Urinary bladder (tissue), 4 donors: ENCODE results near the gene FLNC. TPM values are rescaled to one million over a fixed set of nuclear protein-coding genes. Genes with fewer than 3 reads are reported as not detected.

ENCODE experiments used
- DNase-seq: peaks from one replicate; pipeline ENCODE4 v3.0.0-alpha.2; 2015; ENCODE audit errors: extremely low spot score
- H3K27ac ChIP-seq: one replicate; pipeline ENCODE4 v1.5.1; 2013; ENCODE audit warnings: low read depth, mild to moderate bottlenecking, moderate library complexity
- H3K36me3 ChIP-seq: one replicate; pipeline ENCODE4 v1.6.1; 2013; ENCODE audit warnings: mild to moderate bottlenecking, moderate library complexity; ENCODE audit not compliant: insufficient read depth
- H3K4me1 ChIP-seq: one replicate; pipeline ENCODE4 v1.6.1; 2013; ENCODE audit warnings: mild to moderate bottlenecking, moderate library complexity; ENCODE audit not compliant: insufficient read depth
- H3K4me3 ChIP-seq: one replicate; pipeline ENCODE4 v1.5.1; 2013; ENCODE audit warnings: low read depth, low read length
- WGBS: extraction: QIAGEN DNeasy Blood & Tissue Kit; methylation state at CpG from one replicate; pipeline ENCODE4 v1.1.7; 2013; 5-methylcytosine and 5-hydroxymethylcytosine counted together
- polyA plus RNA-seq: library from polyadenylated mRNA; stranded (reverse); fragments of 200-250 nt; gene quantifications from one replicate; pipeline ENCODE4 v1.2.3, GENCODE V29; 2013
- total RNA-seq: library from RNA; depleted of rRNA; stranded (reverse); fragments of >200 nt; gene quantifications from one replicate; pipeline ENCODE4 v1.2.3, GENCODE V29; 2014
- donor health status: healthy with polysubstance abuse.
- donor health status: healthy.

Gene FLNC
- total and polyA plus RNA-seq, 2 donors, result 136 to 336 TPM

- H3K4me1 ChIP-seq, result no peaks in the 10 kb centered on the region
- no peak overlapping the region for H3K4me3 ChIP-seq
- H3K36me3 ChIP-seq, result no peaks in the 10 kb centered on the region
- no peak overlapping the region for H3K27ac ChIP-seq
- DNase-seq, result no peak
- whole genome bisulfite sequencing, result 93% methylated on average over 5 of the region's 5 CpGs
Observed at GRCh38 chr7:128793181-128793547, 37.0 kb upstream of the FLNC start.

- 78% methylated on average over 3 of the region's 3 CpGs for WGBS
- H3K36me3 ChIP-seq, result no peaks in the 10 kb centered on the region
- no peaks in the 10 kb centered on the region for H3K4me1 ChIP-seq
- no peak overlapping the region for H3K27ac ChIP-seq
- no peak overlapping the region for H3K4me3 ChIP-seq
- DNase-seq, result no peak
Observed at GRCh38 chr7:128794020-128794419, 36.2 kb upstream of the FLNC start.

- no peak for DNase-seq
- Histone ChIP-seq H3K36me3 (no peaks in the 10 kb centered on the region), H3K4me3 (no peak overlapping the region), H3K27ac (no peak overlapping the region), H3K4me1 (no peaks in the 10 kb centered on the region)
- 96% methylated on average over 8 of the region's 8 CpGs for WGBS
Observed at GRCh38 chr7:128794436-128794835, 35.8 kb upstream of the FLNC start.

- H3K4me1 ChIP-seq, result no peaks in the 10 kb centered on the region
- no peaks in the 10 kb centered on the region for H3K36me3 ChIP-seq
- 76% methylated on average over 4 of the region's 4 CpGs for WGBS
- H3K4me3 ChIP-seq, result no peak overlapping the region
- no peak for DNase-seq
- H3K27ac ChIP-seq, result no peak overlapping the region
Observed at GRCh38 chr7:128795129-128795528, 35.1 kb upstream of the FLNC start.

- no peak for DNase-seq
- no peak overlapping the region for H3K4me3 ChIP-seq
- no peaks in the 10 kb centered on the region for H3K4me1 ChIP-seq
- no peak overlapping the region for H3K27ac ChIP-seq
- WGBS, result 45% methylated on average over 5 of the region's 5 CpGs
- H3K36me3 ChIP-seq, result no peaks in the 10 kb centered on the region
Observed at GRCh38 chr7:128796327-128796726, 33.9 kb upstream of the FLNC start.

- no peaks in the 10 kb centered on the region for H3K36me3 ChIP-seq
- WGBS, result 82% methylated on average over 2 of the region's 2 CpGs
- H3K4me1 ChIP-seq, result no peaks in the 10 kb centered on the region
- no peak overlapping the region for H3K27ac ChIP-seq
- no peak overlapping the region for H3K4me3 ChIP-seq
- no peak for DNase-seq
Observed at GRCh38 chr7:128799451-128799850, 30.8 kb upstream of the FLNC start.

GRCh38 chr7:128800567-128800966 lies 29.6 kb upstream of the FLNC start:
- Histone ChIP-seq H3K4me1 (no peaks in the 10 kb centered on the region), H3K27ac (no peak overlapping the region), H3K36me3 (no peaks in the 10 kb centered on the region), H3K4me3 (no peak overlapping the region)
- no peak for DNase-seq
- WGBS, result 91% methylated on average over 3 of the region's 3 CpGs

GRCh38 chr7:128801003-128801402 lies 29.2 kb upstream of the FLNC start:
- no peaks in the 10 kb centered on the region for H3K36me3 ChIP-seq
- H3K4me1 ChIP-seq, result no peaks in the 10 kb centered on the region
- no peak for DNase-seq
- WGBS, result 96% methylated on average over 9 of the region's 9 CpGs
- H3K4me3 ChIP-seq, result no peak overlapping the region
- no peak overlapping the region for H3K27ac ChIP-seq

GRCh38 chr7:128801667-128802418 lies 28.4 kb upstream of the FLNC start:
- Histone ChIP-seq H3K4me3 (no peak overlapping the region), H3K36me3 (no peaks in the 10 kb centered on the region), H3K27ac (no peak overlapping the region), H3K4me1 (no peaks in the 10 kb centered on the region)
- WGBS, result 85% methylated on average over 2 of the region's 2 CpGs
- no peak for DNase-seq

GRCh38 chr7:128804484-128804883 lies 25.7 kb upstream of the FLNC start:
- H3K27ac ChIP-seq, result no peak overlapping the region
- H3K4me3 ChIP-seq, result no peak overlapping the region
- DNase-seq, result no peak
- H3K4me1 ChIP-seq, result no peaks in the 10 kb centered on the region
- no peaks in the 10 kb centered on the region for H3K36me3 ChIP-seq
- 85% methylated on average over 6 of the region's 6 CpGs for WGBS

GRCh38 chr7:128805225-128805624 lies 25.0 kb upstream of the FLNC start:
- H3K36me3 ChIP-seq, result no peaks in the 10 kb centered on the region
- no peak overlapping the region for H3K27ac ChIP-seq
- no peak overlapping the region for H3K4me3 ChIP-seq
- DNase-seq, result no peak
- H3K4me1 ChIP-seq, result no peaks in the 10 kb centered on the region
- WGBS, result 92% methylated on average over 5 of the region's 5 CpGs

- no peak overlapping the region for H3K27ac ChIP-seq
- no peaks in the 10 kb centered on the region for H3K36me3 ChIP-seq
- no peak overlapping the region for H3K4me3 ChIP-seq
- WGBS, result 74% methylated on average over 8 of the region's 8 CpGs
- no peak for DNase-seq
- H3K4me1 ChIP-seq, result no peaks in the 10 kb centered on the region
Observed at GRCh38 chr7:128807191-128807590, 23.0 kb upstream of the FLNC start.

- Histone ChIP-seq H3K36me3 (no peaks in the 10 kb centered on the region), H3K4me3 (no peak overlapping the region), H3K27ac (no peak overlapping the region), H3K4me1 (no peaks in the 10 kb centered on the region)
- no peak for DNase-seq
- 92% methylated on average over 3 of the region's 3 CpGs for WGBS
Observed at GRCh38 chr7:128809363-128809762, 20.8 kb upstream of the FLNC start.

GRCh38 chr7:128810473-128810872 lies 19.7 kb upstream of the FLNC start:
- Histone ChIP-seq H3K36me3 (no peaks in the 10 kb centered on the region), H3K4me1 (no peaks in the 10 kb centered on the region), H3K4me3 (no peak overlapping the region), H3K27ac (no peak overlapping the region)
- no peak for DNase-seq
- 88% methylated on average over 2 of the region's 2 CpGs for WGBS

- no peak overlapping the region for H3K4me3 ChIP-seq
- no peak overlapping the region for H3K27ac ChIP-seq
- no peaks in the 10 kb centered on the region for H3K4me1 ChIP-seq
- no peak for DNase-seq
- H3K36me3 ChIP-seq, result no peaks in the 10 kb centered on the region
- 95% methylated on average over 3 of the region's 3 CpGs for WGBS
Observed at GRCh38 chr7:128810997-128811396, 19.2 kb upstream of the FLNC start.
